Measurements from ENCODE around the gene RPS24.
"Not testable (repeated sequence)": the region's sequence is repeated elsewhere in the genome, so short reads cannot be mapped to it uniquely, and the experiment has no call there.

The RPS24 gene

GRCh38 chr10:78058562-78058961, 24.9 kb downstream of the RPS24 start:
- DNase-seq: no peak

GRCh38 chr10:78059906-78060702, 26.4 kb downstream of the RPS24 start:
- DNase-seq: no peak

- no peak for DNase-seq
Measured at GRCh38 chr10:78062296-78062695, 28.6 kb downstream of the RPS24 start.

GRCh38 chr10:78063236-78063635, 29.6 kb downstream of the RPS24 start:
- DNase-seq: no peak

GRCh38 chr10:78064919-78065318, 31.3 kb downstream of the RPS24 start:
- not testable (repeated sequence) for DNase-seq

- no peak for DNase-seq
Measured at GRCh38 chr10:78065611-78066010, 31.9 kb downstream of the RPS24 start.

GRCh38 chr10:78066012-78066411, 32.3 kb downstream of the RPS24 start:
- DNase-seq: no peak

GRCh38 chr10:78066728-78067430, 33.2 kb downstream of the RPS24 start:
- DNase-seq: no peak

GRCh38 chr10:78069151-78069550, 35.5 kb downstream of the RPS24 start:
- no peak for DNase-seq

GRCh38 chr10:78070064-78070463, 36.4 kb downstream of the RPS24 start:
- DNase-seq: not testable (repeated sequence)

GRCh38 chr10:78070726-78071125, 37.1 kb downstream of the RPS24 start:
- DNase-seq: no peak

- no peak for DNase-seq
Measured at GRCh38 chr10:78071140-78071856, 37.6 kb downstream of the RPS24 start.

GRCh38 chr10:78071857-78072179, 38.2 kb downstream of the RPS24 start:
- no peak for DNase-seq

GRCh38 chr10:78072504-78072903, 38.8 kb downstream of the RPS24 start:
- no peak for DNase-seq

- not testable (repeated sequence) for DNase-seq
Measured at GRCh38 chr10:78075806-78076205, 42.1 kb downstream of the RPS24 start.

GRCh38 chr10:78078539-78079330, 45.1 kb downstream of the RPS24 start:
- DNase-seq: no peak

- DNase-seq: no peak
Measured at GRCh38 chr10:78079411-78079810, 45.7 kb downstream of the RPS24 start.

GRCh38 chr10:78081292-78081691, 47.6 kb downstream of the RPS24 start:
- no peak for DNase-seq

GRCh38 chr10:78082636-78083035, 49.0 kb downstream of the RPS24 start:
- no peak for DNase-seq

All from NCI-H1105 (cell line).